Fibroblast of lung (primary cell): ENCODE measurements around the gene TAP2.

Source experiments
- EZH2 ChIP-seq: IDR thresholded peaks from 2 replicates; pipeline ENCODE4 v1.5.1; 2012; ENCODE audit warnings: low read length, control low read depth, mild to moderate bottlenecking; ENCODE audit errors: missing control alignments
- TF ChIP-seq, protein P1 (sequence below), 2 donors: IDR thresholded peaks in 1 of 2; conservative IDR thresholded peaks in 1 of 2; 1 replicate in 1 of 2; 2 replicates in 1 of 2; pipeline ENCODE4 v1.5.1; 2011 to 2012; ENCODE audit warnings: low read length in 2 of 2, control low read depth in 1 of 2, inconsistent platforms in 1 of 2, low read depth in 1 of 2, mild to moderate bottlenecking in 1 of 2

DNA sequence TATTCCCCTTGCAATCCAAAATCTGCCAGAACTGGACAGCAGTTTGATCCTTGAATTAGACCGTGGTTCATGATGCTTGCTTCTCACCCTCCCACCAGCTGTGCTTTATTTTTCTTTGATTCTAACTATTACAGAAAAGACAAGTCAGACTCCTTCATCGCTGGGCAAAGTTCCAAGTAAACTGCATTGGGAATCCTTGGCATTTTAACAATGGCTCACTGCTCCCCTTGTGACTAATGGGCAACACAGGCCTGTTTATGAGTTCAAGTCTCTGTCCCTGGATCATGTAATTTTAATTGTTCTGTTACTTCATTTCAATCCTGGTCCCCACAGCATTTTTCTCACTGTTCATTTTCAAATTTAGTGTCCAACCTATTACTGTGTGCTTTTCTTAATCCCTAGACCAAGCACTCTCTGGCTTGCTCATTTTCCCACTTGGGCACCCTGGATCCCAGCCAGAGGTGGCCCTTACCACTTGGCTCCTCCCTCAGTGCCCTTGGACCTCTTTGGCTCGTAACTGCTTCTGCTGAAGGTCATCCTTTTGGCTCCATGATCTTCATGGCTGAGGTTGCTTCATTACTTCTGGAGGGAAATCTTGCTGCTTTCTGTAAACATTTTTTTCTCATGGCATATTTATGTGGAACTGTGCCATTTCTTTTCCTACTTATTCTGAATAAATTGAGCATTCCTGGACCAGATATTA is 48.3 kb upstream of the TAP2 start:
- TF ChIP-seq, protein P1, sequence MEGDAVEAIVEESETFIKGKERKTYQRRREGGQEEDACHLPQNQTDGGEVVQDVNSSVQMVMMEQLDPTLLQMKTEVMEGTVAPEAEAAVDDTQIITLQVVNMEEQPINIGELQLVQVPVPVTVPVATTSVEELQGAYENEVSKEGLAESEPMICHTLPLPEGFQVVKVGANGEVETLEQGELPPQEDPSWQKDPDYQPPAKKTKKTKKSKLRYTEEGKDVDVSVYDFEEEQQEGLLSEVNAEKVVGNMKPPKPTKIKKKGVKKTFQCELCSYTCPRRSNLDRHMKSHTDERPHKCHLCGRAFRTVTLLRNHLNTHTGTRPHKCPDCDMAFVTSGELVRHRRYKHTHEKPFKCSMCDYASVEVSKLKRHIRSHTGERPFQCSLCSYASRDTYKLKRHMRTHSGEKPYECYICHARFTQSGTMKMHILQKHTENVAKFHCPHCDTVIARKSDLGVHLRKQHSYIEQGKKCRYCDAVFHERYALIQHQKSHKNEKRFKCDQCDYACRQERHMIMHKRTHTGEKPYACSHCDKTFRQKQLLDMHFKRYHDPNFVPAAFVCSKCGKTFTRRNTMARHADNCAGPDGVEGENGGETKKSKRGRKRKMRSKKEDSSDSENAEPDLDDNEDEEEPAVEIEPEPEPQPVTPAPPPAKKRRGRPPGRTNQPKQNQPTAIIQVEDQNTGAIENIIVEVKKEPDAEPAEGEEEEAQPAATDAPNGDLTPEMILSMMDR (conservative IDR thresholded peaks at IDR 0.05 in 1 of 2, IDR thresholded peaks at IDR 0.05 in 1 of 2; ENCODE audit: low read depth in 1 of 2, low read length in 2 of 2) = no peak
- TF ChIP-seq EZH2 = no peak
